ENCODE measurements around the gene FAM72D.
"Not testable (repeated sequence)": the region's sequence is repeated elsewhere in the genome, so short reads cannot be mapped to it uniquely, and the experiment has no call there.

DNA sequence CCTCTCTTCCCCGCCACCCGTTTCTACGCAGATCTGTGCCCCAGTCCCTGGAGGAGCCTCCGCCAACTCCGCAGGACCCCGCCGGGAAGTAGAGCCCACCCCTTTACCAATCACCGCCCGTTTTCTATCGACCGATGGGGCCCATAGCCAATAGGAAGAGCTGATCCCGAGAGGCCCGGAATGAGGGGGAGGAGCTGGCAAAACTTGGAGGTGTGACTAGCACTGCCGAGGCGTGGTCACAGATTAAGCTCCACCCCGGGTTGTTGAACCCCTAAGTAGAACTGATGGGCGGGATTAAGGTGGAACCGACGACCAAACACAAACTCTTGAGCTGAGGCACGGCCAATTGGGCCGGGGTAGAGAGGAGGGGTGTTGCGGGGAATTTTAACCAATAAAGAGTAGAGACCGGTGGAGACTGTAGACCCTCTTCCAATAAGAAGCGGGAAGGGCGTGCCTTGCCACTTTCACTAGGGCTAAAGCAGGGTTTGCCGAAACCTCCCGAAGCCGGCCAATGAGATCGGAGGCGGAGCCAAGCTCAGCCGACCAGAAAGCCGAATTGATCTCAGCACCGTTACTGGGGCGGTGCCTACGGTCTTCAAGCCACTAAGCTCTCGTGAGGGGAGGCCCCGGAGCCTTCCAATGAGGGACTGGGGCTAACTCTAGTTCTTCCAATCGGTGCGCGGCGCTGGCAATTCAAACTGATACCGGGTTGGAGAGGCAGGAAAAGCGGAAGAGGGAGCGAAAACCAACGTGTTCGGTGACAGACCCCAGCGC lies at the start of gene FAM72D, which contains the start of gene SRGAP2B:
- TF ChIP-seq, protein P1, sequence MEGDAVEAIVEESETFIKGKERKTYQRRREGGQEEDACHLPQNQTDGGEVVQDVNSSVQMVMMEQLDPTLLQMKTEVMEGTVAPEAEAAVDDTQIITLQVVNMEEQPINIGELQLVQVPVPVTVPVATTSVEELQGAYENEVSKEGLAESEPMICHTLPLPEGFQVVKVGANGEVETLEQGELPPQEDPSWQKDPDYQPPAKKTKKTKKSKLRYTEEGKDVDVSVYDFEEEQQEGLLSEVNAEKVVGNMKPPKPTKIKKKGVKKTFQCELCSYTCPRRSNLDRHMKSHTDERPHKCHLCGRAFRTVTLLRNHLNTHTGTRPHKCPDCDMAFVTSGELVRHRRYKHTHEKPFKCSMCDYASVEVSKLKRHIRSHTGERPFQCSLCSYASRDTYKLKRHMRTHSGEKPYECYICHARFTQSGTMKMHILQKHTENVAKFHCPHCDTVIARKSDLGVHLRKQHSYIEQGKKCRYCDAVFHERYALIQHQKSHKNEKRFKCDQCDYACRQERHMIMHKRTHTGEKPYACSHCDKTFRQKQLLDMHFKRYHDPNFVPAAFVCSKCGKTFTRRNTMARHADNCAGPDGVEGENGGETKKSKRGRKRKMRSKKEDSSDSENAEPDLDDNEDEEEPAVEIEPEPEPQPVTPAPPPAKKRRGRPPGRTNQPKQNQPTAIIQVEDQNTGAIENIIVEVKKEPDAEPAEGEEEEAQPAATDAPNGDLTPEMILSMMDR (conservative IDR thresholded peaks at IDR 0.05; ENCODE audit: low read depth, low read length) = not testable (repeated sequence)
- TF ChIP-seq EZH2 (IDR thresholded peaks at IDR 0.05; ENCODE audit: low read length, unreplicated experiment); EZH2phosphoT487 (IDR thresholded peaks at IDR 0.05; ENCODE audit: borderline replicate concordance, low read length): not testable (repeated sequence)
